GM12875 (cell line): Measurements from ENCODE around the gene PDE4D.

ENCODE experiments used
- H3K4me3 ChIP-seq: one replicate; pipeline ENCODE4 v1.5.1; 2011; ENCODE audit warnings: low read depth, low read length, control low read depth
- CTCF ChIP-seq: IDR thresholded peaks from 2 replicates; pipeline ENCODE4 v1.5.1; 2011; ENCODE audit warnings: low read depth, mild to moderate bottlenecking, control low read depth, inconsistent platforms, low read length, moderate library complexity, borderline replicate concordance; ENCODE audit not compliant: insufficient read depth

Gene PDE4D

GRCh38 chr5:58986281-58986680 lies 907.2 kb downstream of the PDE4D start:
- TF ChIP-seq CTCF = no peak
- H3K4me3 ChIP-seq = no peak overlapping the region

GRCh38 chr5:58985759-58986158 lies 907.8 kb downstream of the PDE4D start:
- no peak for TF ChIP-seq CTCF
- H3K4me3 ChIP-seq = no peak overlapping the region

GRCh38 chr5:58985311-58985710 lies 908.2 kb downstream of the PDE4D start:
- no peak for TF ChIP-seq CTCF

GRCh38 chr5:58983526-58984452 lies 909.7 kb downstream of the PDE4D start:
- H3K4me3 ChIP-seq = no peak overlapping the region
- no peak for TF ChIP-seq CTCF

More at GRCh38 chr5:58985311-58985710, 908.2 kb downstream of the PDE4D start:
- H3K4me3 ChIP-seq = no peak overlapping the region

- no peak for TF ChIP-seq CTCF
Observed at GRCh38 chr5:58980890-58981289, 912.6 kb downstream of the PDE4D start.

GRCh38 chr5:58979090-58979489 lies 914.4 kb downstream of the PDE4D start:
- no peak overlapping the region for H3K4me3 ChIP-seq
- TF ChIP-seq CTCF = no peak

More at GRCh38 chr5:58980890-58981289, 912.6 kb downstream of the PDE4D start:
- no peak overlapping the region for H3K4me3 ChIP-seq

- TF ChIP-seq CTCF = no peak
- no peak overlapping the region for H3K4me3 ChIP-seq
Observed at GRCh38 chr5:58974601-58975000, 918.9 kb downstream of the PDE4D start.
